ENCODE data around the gene CTXND2. TPM values are rescaled to one million over a fixed set of nuclear protein-coding genes. Genes with fewer than 3 reads are reported as not detected.
A peak's percentile ranks its signal among the peaks of the same experiment; 100 is the strongest.
"Not testable (repeated sequence)": the region's sequence is repeated elsewhere in the genome, so short reads cannot be mapped to it uniquely, and the experiment has no call there.

CTXND2 gene
- total RNA-seq, 1 experiment from 2014 or later = not detected

- Histone ChIP-seq H3K9me3 (no peaks in the 10 kb centered on the region), H3K36me3 (ENCODE audit: control insufficient read depth, insufficient read depth, low read length) (no peaks in the 10 kb centered on the region; the same call in 1 of the 2 replicates), H3K4me1 (no peaks in the 10 kb centered on the region), H3K4me3 (ENCODE audit: low read depth, low read length) (no peak overlapping the region), H3K27me3 (replicated peaks; ENCODE audit: control insufficient read depth, insufficient read depth, low read length) (no peaks in the 10 kb centered on the region)
- H3K4me1 Mint-ChIP-seq (ENCODE audit: low read depth, unreplicated experiment) = no peaks in the 10 kb centered on the region
- no peaks in the 10 kb centered on the region for H3K27me3 Mint-ChIP-seq (ENCODE audit: insufficient read depth, unreplicated experiment)
- BruUV-seq (replicated peaks) = no TSS peak
- H3K36me3 Mint-ChIP-seq (ENCODE audit: insufficient read depth, unreplicated experiment) = peaks cover 1% of the 10 kb centered on the region
- DNase-seq = no peak
- ChIA-PET POLR2A (no interaction called here), CTCF (no interaction called here)
- intact Hi-C loops (cut with micrococcal nuclease; ENCODE audit: unreplicated experiment) = no loop called here
- H3K4me3 Mint-ChIP-seq (ENCODE audit: unreplicated experiment) = no peak overlapping the region
- no peak for TF ChIP-seq CTCF (IDR thresholded peaks at IDR 0.05; ENCODE audit: insufficient read depth in 1 of 2, low read depth in 1 of 2, low read length in 1 of 2, severe bottlenecking in 1 of 2, unreplicated experiment in 1 of 2)
- H3K9me3 Mint-ChIP-seq (ENCODE audit: unreplicated experiment) = no peaks in the 10 kb centered on the region
- H3K27ac Mint-ChIP-seq (ENCODE audit: unreplicated experiment) = no peak overlapping the region
Observed at GRCh38 chr1:150842964-150843363, 44.0 kb upstream of the CTXND2 start.

- CTCF ChIA-PET = no interaction called here
Observed at GRCh38 chr1:150843474-150843873, 43.5 kb upstream of the CTXND2 start.

DNA sequence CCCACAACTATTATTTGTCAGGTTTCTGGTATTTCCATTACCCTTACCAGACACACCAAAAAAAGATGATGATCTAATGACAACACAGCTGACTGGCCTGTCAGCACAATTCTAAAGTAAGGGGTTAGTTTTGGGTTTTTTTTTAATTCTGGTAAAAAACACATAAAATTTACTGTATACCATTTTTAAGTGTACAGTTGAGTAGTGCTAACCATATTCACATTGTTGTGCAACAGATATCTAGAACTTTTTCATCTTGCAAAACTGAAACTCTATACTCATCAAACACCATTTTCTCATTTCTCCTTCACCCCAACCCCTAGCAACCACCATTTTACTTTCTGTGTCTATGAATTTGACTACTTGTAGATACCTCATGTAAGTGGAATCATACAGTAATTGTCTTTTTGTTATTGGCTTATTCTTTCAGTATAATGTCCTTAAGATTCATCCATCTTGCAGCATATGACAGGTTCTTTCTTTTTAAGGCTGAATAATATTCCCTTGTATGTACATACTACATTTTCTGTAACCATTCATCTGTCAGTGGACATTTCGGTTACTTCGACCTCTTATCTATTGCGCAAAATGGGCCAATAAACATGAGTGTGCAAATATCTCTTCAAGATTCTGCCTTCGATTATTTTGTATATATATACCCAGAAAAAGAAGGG, 40.3 kb upstream of the CTXND2 start:
- H3K4me1 Mint-ChIP-seq (ENCODE audit: low read depth, unreplicated experiment) = no peaks in the 10 kb centered on the region
- no peaks in the 10 kb centered on the region for H3K4me1 ChIP-seq
- H3K9me3 ChIP-seq = no peaks in the 10 kb centered on the region
- no peak overlapping the region for H3K4me3 ChIP-seq (ENCODE audit: low read depth, low read length)
- H3K36me3 Mint-ChIP-seq (ENCODE audit: insufficient read depth, unreplicated experiment) = no peaks in the 10 kb centered on the region
- no peaks in the 10 kb centered on the region for H3K36me3 ChIP-seq (ENCODE audit: control insufficient read depth, insufficient read depth, low read length)
- intact Hi-C loops (cut with micrococcal nuclease; ENCODE audit: unreplicated experiment) = no loop called here
- no TSS peak for BruUV-seq (replicated peaks)
- DNase-seq = no peak
- H3K9me3 Mint-ChIP-seq (ENCODE audit: unreplicated experiment) = no peaks in the 10 kb centered on the region
- H3K27me3 ChIP-seq (replicated peaks; ENCODE audit: control insufficient read depth, insufficient read depth, low read length) = no peaks in the 10 kb centered on the region
- no peak overlapping the region for H3K4me3 Mint-ChIP-seq (ENCODE audit: unreplicated experiment)
- no peak for TF ChIP-seq CTCF (IDR thresholded peaks at IDR 0.05; ENCODE audit: insufficient read depth in 1 of 2, low read depth in 1 of 2, low read length in 1 of 2, severe bottlenecking in 1 of 2, unreplicated experiment in 1 of 2)
- ChIA-PET POLR2A (no interaction called here), CTCF (no interaction called here)
- H3K27ac Mint-ChIP-seq (ENCODE audit: unreplicated experiment) = no peak overlapping the region
- no peaks in the 10 kb centered on the region for H3K27me3 Mint-ChIP-seq (ENCODE audit: insufficient read depth, unreplicated experiment)

More at GRCh38 chr1:150843474-150843873, 43.5 kb upstream of the CTXND2 start:
- POLR2A ChIA-PET = no interaction called here
- H3K27ac Mint-ChIP-seq (ENCODE audit: unreplicated experiment) = no peak overlapping the region
- no peaks in the 10 kb centered on the region for H3K4me1 ChIP-seq
- no peak for DNase-seq
- no peaks in the 10 kb centered on the region for H3K27me3 ChIP-seq (replicated peaks; ENCODE audit: control insufficient read depth, insufficient read depth, low read length)
- no peaks in the 10 kb centered on the region; the same call in 1 of the 2 replicates for H3K36me3 ChIP-seq (ENCODE audit: control insufficient read depth, insufficient read depth, low read length)
- no peak for TF ChIP-seq CTCF (IDR thresholded peaks at IDR 0.05; ENCODE audit: insufficient read depth in 1 of 2, low read depth in 1 of 2, low read length in 1 of 2, severe bottlenecking in 1 of 2, unreplicated experiment in 1 of 2)
- no peaks in the 10 kb centered on the region for H3K4me1 Mint-ChIP-seq (ENCODE audit: low read depth, unreplicated experiment)
- no peak overlapping the region for H3K4me3 Mint-ChIP-seq (ENCODE audit: unreplicated experiment)
- no TSS peak for BruUV-seq (replicated peaks)
- H3K4me3 ChIP-seq (ENCODE audit: low read depth, low read length) = no peak overlapping the region
- no peaks in the 10 kb centered on the region for H3K9me3 ChIP-seq
- intact Hi-C loops (cut with micrococcal nuclease; ENCODE audit: unreplicated experiment) = no loop called here
- no peaks in the 10 kb centered on the region for H3K9me3 Mint-ChIP-seq (ENCODE audit: unreplicated experiment)
- H3K36me3 Mint-ChIP-seq (ENCODE audit: insufficient read depth, unreplicated experiment) = no peaks in the 10 kb centered on the region
- H3K27me3 Mint-ChIP-seq (ENCODE audit: insufficient read depth, unreplicated experiment) = no peaks in the 10 kb centered on the region

GRCh38 chr1:150850801-150851362, 36.1 kb upstream of the CTXND2 start:
- DNase-seq; H3K4me3 Mint-ChIP-seq (ENCODE audit: unreplicated experiment); BruUV-seq (replicated peaks); H3K27ac Mint-ChIP-seq (ENCODE audit: unreplicated experiment); CTCF ChIA-PET; H3K4me1 Mint-ChIP-seq (ENCODE audit: low read depth, unreplicated experiment); H3K4me3 ChIP-seq (ENCODE audit: low read depth, low read length); H3K9me3 ChIP-seq; H3K27me3 ChIP-seq (replicated peaks; ENCODE audit: control insufficient read depth, insufficient read depth, low read length); POLR2A ChIA-PET; H3K4me1 ChIP-seq; H3K36me3 ChIP-seq (ENCODE audit: control insufficient read depth, insufficient read depth, low read length); H3K27me3 Mint-ChIP-seq (ENCODE audit: insufficient read depth, unreplicated experiment): not testable (repeated sequence)
- intact Hi-C loops (cut with micrococcal nuclease; ENCODE audit: unreplicated experiment) = loop anchor here (5.0 kb wide), 1 partner anchor 71 kb away; no protein-coding TSS in a partner anchor
- Mint-ChIP-seq H3K36me3 (ENCODE audit: insufficient read depth, unreplicated experiment) (peaks cover 32% of the 10 kb centered on the region), H3K9me3 (ENCODE audit: unreplicated experiment) (peaks cover 12% of the 10 kb centered on the region)

DNA sequence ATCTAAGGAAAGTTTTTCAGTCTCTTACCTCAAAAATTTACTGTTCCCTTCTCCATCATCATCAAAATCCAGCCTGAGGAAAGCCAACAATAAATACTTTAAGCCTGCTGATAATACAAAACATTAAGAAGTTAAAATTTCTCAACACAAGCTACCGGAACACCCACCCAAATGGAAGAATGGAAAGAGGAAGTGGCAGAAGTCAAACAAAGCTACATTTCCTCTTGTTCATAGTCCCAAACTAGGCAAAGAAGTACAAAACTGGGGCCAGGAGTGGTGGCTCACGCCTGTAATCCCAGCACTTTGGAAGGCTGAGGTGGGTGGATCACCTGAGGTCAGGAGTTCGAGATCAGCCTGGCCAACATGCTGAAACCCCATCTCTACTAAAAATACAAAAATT, 34.2 kb upstream of the CTXND2 start:
- H3K27me3 Mint-ChIP-seq (ENCODE audit: insufficient read depth, unreplicated experiment); BruUV-seq (replicated peaks); H3K4me1 ChIP-seq; DNase-seq; H3K9me3 ChIP-seq; H3K4me3 ChIP-seq (ENCODE audit: low read depth, low read length); H3K36me3 ChIP-seq (ENCODE audit: control insufficient read depth, insufficient read depth, low read length); POLR2A ChIA-PET; H3K4me3 Mint-ChIP-seq (ENCODE audit: unreplicated experiment); H3K4me1 Mint-ChIP-seq (ENCODE audit: low read depth, unreplicated experiment); H3K27me3 ChIP-seq (replicated peaks; ENCODE audit: control insufficient read depth, insufficient read depth, low read length): not testable (repeated sequence)
- peaks cover 36% of the 10 kb centered on the region for H3K36me3 Mint-ChIP-seq (ENCODE audit: insufficient read depth, unreplicated experiment)
- CTCF ChIA-PET = interaction anchor here (0.5 to 0.6 kb wide), 2 partner anchors 10 to 27 kb away, joined by 3 read pairs; no protein-coding TSS in a partner anchor
- intact Hi-C loops (cut with micrococcal nuclease; ENCODE audit: unreplicated experiment) = loop anchor here (1.0 to 5.0 kb wide), 2 partner anchors 70 to 127 kb away; no protein-coding TSS in a partner anchor
- peak overlapping the region; percentile 68 for H3K27ac Mint-ChIP-seq (ENCODE audit: unreplicated experiment)
- H3K9me3 Mint-ChIP-seq (ENCODE audit: unreplicated experiment) = peaks cover 12% of the 10 kb centered on the region
